ENCODE results near the gene CENPN. TPM values are rescaled to one million over a fixed set of nuclear protein-coding genes. Genes with fewer than 3 reads are reported as not detected.

The CENPN gene
- total RNA-seq, 1 experiment from 2014 or later = 68.9 TPM

GRCh38 chr16:81061307-81061640 lies 54.3 kb downstream of the CENPN start:
- TF ChIP-seq EZH2 (IDR thresholded peaks at IDR 0.05; ENCODE audit: low read depth) (no peak), CTCF (conservative IDR thresholded peaks at IDR 0.05) (no peak)
- Histone ChIP-seq H2AFZ (no peak overlapping the region), H3K79me2 (ENCODE audit: low read depth) (no peaks in the 10 kb centered on the region), H3K36me3 (ENCODE audit: low read depth) (no peaks in the 10 kb centered on the region), H3K27ac (no peak overlapping the region), H3K27me3 (ENCODE audit: insufficient read depth, low read depth) (no peaks in the 10 kb centered on the region), H3K4me1 (replicated peaks; ENCODE audit: insufficient read depth) (no peaks in the 10 kb centered on the region), H3K9me3 (ENCODE audit: insufficient read depth, low read depth) (no peaks in the 10 kb centered on the region), H3K9me2 (ENCODE audit: insufficient read depth) (no peaks in the 10 kb centered on the region; the same call in 1 of the 2 replicates), H4K20me1 (ENCODE audit: insufficient read depth) (no peaks in the 10 kb centered on the region), H3K4me3 (no peak overlapping the region), H3K4me2 (no peak overlapping the region), H3F3A (ENCODE audit: insufficient read depth, low read depth) (no peaks in the 10 kb centered on the region)
- no peak for DNase-seq
- intact Hi-C loops (cut with micrococcal nuclease; ENCODE audit: unreplicated experiment) = no loop called here
- ChIA-PET POLR2A (ENCODE audit: unreplicated experiment) (no interaction called here), CTCF (no interaction called here)
- BruUV-seq (replicated peaks) = no TSS peak

GRCh38 chr16:81061871-81062608 lies 55.0 kb downstream of the CENPN start:
- POLR2A ChIA-PET (ENCODE audit: unreplicated experiment) = no interaction called here
- Histone ChIP-seq H3K4me1 (replicated peaks; ENCODE audit: insufficient read depth) (no peaks in the 10 kb centered on the region), H3K27me3 (ENCODE audit: insufficient read depth, low read depth) (no peaks in the 10 kb centered on the region), H3K36me3 (ENCODE audit: low read depth) (no peaks in the 10 kb centered on the region), H3F3A (ENCODE audit: insufficient read depth, low read depth) (no peaks in the 10 kb centered on the region), H3K9me3 (ENCODE audit: insufficient read depth, low read depth) (no peaks in the 10 kb centered on the region), H2AFZ (no peak overlapping the region), H4K20me1 (ENCODE audit: insufficient read depth) (no peaks in the 10 kb centered on the region), H3K4me3 (no peak overlapping the region), H3K27ac (no peak overlapping the region), H3K79me2 (ENCODE audit: low read depth) (no peaks in the 10 kb centered on the region), H3K4me2 (no peak overlapping the region), H3K9me2 (ENCODE audit: insufficient read depth) (no peaks in the 10 kb centered on the region; the same call in 1 of the 2 replicates)
- CTCF ChIA-PET = no interaction called here
- TF ChIP-seq CTCF (conservative IDR thresholded peaks at IDR 0.05) (no peak), EZH2 (IDR thresholded peaks at IDR 0.05; ENCODE audit: low read depth) (no peak)
- DNase-seq = no peak
- no TSS peak for BruUV-seq (replicated peaks)
- intact Hi-C loops (cut with micrococcal nuclease; ENCODE audit: unreplicated experiment) = no loop called here

GRCh38 chr16:81066681-81067080 lies 59.7 kb downstream of the CENPN start:
- Histone ChIP-seq H2AFZ (no peak overlapping the region), H3K4me2 (no peak overlapping the region), H3K4me1 (replicated peaks; ENCODE audit: insufficient read depth) (0 out of 2 replicates have a peak, but pooled peaks cover 4% of the 10 kb centered on the region), H3K79me2 (ENCODE audit: low read depth) (no peaks in the 10 kb centered on the region), H3K36me3 (ENCODE audit: low read depth) (no peaks in the 10 kb centered on the region), H3K9me2 (ENCODE audit: insufficient read depth) (no peaks in the 10 kb centered on the region; the same call in 1 of the 2 replicates), H3K27me3 (ENCODE audit: insufficient read depth, low read depth) (no peaks in the 10 kb centered on the region), H4K20me1 (ENCODE audit: insufficient read depth) (no peaks in the 10 kb centered on the region), H3F3A (ENCODE audit: insufficient read depth, low read depth) (no peaks in the 10 kb centered on the region), H3K27ac (no peak overlapping the region), H3K9me3 (ENCODE audit: insufficient read depth, low read depth) (no peaks in the 10 kb centered on the region), H3K4me3 (no peak overlapping the region)
- CTCF ChIA-PET = interaction anchor here (0.7 kb wide), 1 partner anchor 33 kb away, joined by 3 read pairs; no protein-coding TSS in a partner anchor
- intact Hi-C loops (cut with micrococcal nuclease; ENCODE audit: unreplicated experiment) = no loop called here
- POLR2A ChIA-PET (ENCODE audit: unreplicated experiment) = no interaction called here
- TF ChIP-seq EZH2 (IDR thresholded peaks at IDR 0.05; ENCODE audit: low read depth) (no peak), CTCF (conservative IDR thresholded peaks at IDR 0.05) (no peak)
- BruUV-seq (replicated peaks) = no TSS peak
- no peak for DNase-seq

Measured in PC-9 (cell line).